Measurements from ENCODE around the gene NEDD4.
"Not testable (repeated sequence)": the region's sequence is repeated elsewhere in the genome, so short reads cannot be mapped to it uniquely, and the experiment has no call there.

NEDD4 gene

GRCh38 chr15:55954862-55955605, 38.4 kb downstream of the NEDD4 start:
- DNase-seq, result no peak

DNA sequence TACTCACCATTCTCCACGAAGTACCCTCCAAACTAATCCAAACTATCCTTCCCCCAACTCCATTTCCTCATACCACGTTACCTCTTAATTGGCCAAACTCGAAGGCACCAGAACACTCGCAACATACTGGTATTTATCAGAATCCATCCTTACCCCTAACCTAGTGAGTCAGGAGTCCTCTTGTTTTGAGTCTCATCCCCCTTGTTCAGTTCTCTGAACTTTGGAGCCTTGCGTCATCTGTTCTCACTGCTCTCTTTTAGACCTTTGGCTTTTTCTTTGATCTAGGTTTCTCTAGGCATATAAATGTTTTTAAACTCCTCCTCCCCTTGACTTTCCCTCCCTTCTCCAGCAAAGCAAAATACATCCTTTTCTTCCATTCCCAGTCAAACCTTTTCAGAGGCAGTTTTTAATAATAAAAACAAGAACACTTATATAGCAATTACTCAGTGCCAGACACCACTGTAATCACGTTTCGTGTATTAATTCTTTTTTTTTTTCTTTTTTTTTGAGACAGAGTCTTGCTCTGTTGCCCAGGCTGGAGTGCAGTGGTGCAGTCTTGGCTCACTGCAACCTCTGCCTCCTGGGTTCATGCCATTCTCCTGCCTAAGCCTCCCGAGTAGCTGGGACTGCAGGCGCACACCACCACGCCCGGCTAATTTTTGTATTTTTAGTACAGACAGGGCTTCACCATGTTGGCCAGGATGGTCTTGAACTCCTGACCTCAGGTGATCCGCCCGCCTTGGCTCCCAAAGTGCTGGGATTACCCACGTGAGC, 40.7 kb downstream of the NEDD4 start:
- DNase-seq, result not testable (repeated sequence)

DNA sequence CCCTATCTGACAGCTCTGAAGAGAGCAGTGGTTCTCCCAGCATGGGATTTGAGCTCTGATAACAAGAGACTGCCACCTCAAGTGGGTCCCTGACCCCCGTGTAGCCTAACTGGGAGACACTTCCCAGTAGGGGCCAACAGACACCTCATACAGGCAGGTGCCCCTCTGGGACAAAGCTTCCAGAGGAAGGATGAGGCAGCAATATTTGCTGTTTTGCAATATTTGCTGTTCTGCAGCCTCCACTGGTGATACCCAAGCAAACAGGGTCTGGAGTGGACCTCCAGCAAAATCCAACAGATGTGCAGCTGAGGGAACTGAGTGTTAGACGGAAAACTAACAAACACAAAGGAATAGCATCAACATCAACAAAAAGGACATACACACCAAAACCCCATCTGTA, 48.8 kb downstream of the NEDD4 start:
- DNase-seq, result not testable (repeated sequence)

- no peak for DNase-seq
Observed at GRCh38 chr15:55942332-55942731, 51.1 kb downstream of the NEDD4 start.

GRCh38 chr15:55937040-55937439, 56.4 kb downstream of the NEDD4 start:
- peak; percentile 64 for DNase-seq

DNA sequence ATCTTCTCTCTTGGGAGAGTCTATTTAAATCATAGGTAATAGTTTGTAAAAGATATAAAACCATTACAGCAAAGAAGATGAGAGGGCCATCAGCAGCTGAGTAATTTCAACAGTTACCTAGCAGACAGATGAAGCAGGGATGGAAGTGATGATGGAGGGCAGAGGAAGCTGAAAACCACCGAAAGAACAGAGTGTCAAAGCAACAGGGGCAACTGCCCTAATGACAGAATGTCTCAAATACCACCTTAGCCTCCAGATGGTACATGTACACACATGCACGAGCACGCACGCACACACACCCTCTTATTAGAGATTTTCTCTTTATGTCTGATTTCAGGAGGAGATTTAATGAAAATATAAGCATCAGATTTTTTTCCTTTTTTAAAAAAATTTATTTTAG, 64.5 kb downstream of the NEDD4 start:
- no peak for DNase-seq

DNA sequence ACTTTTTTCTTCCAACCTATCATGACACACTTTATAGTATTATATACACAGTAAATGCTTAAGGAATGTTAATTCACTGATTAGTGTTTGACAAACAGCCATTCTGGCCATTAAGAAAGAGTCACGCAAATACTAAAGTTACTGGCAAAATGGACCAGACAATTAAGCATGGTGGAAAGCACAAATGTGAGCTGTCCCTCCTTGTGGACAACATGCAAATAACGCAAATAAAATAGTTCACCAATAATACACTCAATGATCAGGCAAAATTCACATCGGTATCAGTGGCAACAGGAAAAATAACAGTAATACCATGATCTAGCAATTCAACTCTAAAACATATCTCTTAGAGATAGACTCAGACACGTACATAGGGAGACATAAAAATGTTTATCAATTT, 71.7 kb downstream of the NEDD4 start:
- DNase-seq, result no peak

GRCh38 chr15:55917881-55918296, 75.5 kb downstream of the NEDD4 start:
- peak; percentile 78 for DNase-seq

DNA sequence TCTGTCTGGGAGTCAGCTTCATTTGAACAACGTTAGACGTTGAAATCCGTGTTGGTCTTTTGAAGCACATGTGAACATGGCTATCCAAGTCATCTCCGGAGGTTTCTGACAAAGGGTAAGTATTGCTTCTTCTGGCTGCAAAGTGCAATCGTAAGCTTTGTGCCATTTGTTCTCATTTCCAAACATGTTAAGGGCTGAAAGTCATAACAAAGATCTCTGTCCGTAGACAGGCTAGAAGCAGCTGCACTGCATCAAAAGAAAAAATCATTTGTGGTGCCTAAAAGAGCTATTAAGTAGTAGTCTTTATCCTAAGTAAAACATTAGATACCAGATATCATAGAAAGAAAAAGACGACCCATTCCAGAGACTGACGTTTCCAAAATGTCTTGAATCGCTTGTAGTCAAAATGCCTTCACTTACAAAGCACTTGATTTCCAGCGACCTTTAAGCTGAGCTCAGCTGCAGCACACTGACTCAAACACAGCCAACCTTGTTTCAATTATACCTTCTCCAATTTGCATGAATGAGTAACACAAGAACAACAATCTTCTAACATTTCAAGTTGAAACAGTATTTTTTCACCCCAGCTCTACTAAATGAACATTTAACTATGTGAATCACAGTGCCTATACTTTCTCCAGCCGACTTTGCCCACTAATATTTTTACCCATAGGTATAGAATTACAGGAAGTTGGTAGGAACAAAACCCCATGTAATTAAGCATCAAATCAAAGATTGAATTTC, 76.6 kb downstream of the NEDD4 start:
- peak; percentile 88 for DNase-seq

DNA sequence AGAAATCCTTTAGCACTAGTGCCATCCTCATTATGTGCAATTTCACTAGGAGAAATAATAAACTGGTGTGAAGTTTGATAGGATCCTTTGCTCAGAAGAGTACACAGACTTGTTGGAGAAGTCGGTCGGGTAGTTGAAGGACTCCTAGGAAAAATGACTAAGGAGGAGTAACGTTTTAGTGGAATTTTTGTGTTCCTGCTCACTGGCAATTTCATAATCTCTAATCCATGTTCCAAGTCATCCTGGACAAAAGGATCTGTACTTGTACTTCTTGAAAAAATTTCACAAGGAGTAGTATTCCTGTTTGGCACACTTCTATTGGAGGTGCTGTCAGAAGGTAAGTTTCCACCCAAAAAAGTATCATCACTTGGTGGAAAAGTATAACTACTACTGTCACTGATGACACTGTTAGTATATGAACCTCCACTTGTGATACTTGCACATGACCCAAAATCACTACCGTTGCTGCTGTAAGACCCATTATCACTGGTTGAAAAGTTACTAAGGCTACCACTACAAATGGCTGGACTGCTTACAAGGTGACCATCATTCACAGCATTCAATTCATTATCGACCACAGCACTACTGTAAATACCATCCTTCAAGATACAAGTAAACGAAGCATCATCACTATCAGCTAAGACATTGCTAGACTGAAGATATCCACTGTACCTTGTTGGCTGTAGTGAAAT, 77.4 kb downstream of the NEDD4 start:
- DNase-seq, result peak; percentile 55

DNA sequence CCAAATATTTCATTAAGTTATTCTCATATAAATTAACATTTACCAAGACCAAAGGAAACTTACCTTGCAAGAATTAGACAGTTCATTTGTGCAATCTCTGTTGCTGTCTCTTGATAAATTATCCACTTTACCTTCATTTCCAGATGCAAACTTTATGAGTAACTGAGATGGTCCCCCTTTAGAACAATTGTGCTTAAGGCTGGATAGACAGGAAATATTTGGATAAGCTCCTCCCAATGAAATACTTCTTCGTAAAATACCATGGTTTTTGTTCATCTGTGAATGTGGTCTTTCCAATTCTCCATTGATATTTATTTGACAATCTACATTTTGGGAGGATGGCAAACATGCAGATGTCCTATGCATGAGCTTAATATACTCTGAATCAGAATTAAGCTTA, 78.2 kb downstream of the NEDD4 start:
- DNase-seq, result peak; percentile 25

GRCh38 chr15:55914446-55914845, 79.0 kb downstream of the NEDD4 start:
- no peak for DNase-seq

DNA sequence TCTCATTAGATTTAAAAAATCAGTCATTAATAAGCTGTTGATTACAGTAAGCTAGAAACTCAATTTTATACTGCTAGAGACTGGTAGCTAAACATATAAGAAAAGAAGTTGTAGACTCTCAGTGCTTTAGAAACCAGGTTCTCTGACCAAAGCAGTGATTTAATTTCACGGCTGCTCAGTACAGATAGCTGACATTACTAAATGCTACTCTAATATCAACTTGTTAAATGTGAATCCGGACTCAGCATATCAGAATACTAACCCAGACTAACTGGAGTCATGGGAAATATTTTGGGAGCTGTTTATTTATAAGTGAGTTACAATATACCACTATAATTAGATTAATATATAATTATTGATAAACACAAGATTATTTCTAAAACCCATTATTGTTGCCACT, 80.4 kb downstream of the NEDD4 start:
- DNase-seq, result no peak

GRCh38 chr15:55909036-55909811, 84.2 kb downstream of the NEDD4 start:
- DNase-seq, result peak; percentile 83

- DNase-seq, result peak; percentile 99
Observed at GRCh38 chr15:55907797-55908196, 85.6 kb downstream of the NEDD4 start.

DNA sequence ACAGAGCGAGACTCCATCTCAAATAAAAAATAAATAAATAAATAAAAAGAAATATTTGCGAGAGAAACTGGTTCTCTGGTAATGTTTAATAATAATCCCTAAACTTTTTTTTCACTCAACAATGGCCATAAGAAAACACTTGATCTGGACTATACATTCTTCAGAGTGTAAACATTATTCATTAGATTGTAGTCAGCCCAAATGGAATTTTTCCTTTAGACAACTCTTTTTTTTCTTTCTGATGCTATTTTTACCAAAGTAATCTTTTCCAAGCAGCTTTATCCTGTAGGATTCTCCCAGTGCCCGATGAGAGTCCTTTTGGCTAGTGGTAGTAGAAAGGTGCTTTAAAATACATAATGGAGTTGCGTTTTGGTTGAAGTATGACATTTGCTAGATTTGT, 90.4 kb downstream of the NEDD4 start:
- DNase-seq, result peak; percentile 34

DNA sequence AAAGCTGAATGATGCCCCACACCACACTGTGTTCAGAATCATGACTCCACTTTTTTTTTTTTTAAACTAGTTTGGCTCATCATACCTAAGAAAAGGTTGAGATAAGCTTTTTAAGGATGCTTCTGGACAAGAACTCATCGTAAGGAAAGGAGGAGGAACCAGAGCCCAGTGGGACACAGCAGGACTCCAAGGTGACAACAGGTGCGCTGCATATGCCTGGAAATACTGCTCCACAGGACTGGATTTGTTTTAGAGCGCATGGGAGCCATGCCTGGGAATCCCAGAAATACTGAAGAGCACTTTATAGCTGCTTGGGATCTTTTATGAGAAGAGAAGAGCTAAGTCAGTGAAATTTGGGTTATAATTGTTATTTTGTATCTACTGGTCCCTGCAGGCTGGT, 93.4 kb downstream of the NEDD4 start:
- DNase-seq, result no peak

DNA sequence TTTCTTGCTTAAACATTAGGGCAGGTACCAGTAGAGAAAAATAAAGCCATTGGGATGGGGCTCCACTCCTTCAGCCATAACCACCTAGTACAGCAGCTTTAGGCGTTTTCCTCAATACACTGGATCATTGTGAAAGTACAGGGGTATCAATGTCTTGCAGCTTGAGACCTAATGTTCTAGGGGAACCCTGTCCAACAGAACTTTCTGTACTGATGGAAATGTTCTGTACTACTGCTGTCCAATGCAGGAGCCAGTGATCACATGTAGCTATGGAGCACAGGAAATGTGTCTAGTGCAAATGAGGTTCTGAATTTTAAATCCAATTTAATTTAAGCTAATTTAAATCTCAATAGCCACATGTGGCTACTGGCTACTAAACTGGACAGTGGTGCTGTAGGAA, 93.9 kb downstream of the NEDD4 start:
- DNase-seq, result no peak

GRCh38 chr15:55897560-55898336, 95.7 kb downstream of the NEDD4 start:
- DNase-seq, result peak; percentile 64

DNA sequence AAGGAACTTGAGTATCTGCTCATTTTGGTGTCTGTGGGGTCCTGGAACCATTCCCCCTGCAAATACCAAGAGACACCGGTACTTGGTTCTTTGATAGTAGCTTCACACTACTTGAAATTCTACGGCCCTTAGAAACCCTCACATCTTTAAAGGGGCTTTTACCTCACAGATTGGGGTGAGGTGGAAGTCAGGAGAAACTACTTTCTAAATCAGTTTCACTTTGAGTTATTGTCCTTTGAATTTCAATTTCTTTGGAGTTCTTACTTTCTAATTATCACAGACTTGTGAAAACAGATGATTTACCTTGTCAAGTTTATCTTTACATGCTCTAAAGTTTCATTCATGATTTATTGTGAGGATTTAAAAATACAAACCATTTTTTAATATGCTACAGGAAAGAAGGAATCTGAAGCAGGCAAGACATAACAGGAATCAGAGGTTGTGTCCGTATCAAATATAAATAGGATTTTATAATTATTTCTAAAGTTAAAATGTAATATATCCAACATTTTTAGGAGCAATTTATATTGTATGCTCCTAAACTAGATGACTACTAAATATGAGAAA, 98.9 kb downstream of the NEDD4 start:
- no peak for DNase-seq

DNA sequence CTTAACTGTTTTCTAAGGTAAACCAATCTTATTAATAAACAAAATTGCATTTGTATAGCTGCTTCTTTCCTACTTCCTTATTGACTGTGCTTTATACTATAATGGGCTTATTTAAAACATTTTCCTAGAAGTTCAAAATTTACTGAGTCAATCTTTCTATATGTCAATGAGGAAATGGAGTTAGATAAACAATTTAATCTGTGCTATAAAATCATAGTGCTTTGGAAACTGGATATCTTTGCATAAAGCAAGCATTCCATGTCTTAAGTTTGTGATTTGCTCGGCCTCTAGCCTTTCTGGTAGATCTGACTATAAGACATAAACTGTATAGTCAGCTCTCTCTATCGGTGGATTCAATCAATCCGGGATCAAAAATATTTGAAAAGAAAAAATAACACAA, 99.6 kb downstream of the NEDD4 start:
- no peak for DNase-seq

All from fibroblast of upper back skin (primary cell).